Esophagus squamous epithelium (tissue), 5 donors: ENCODE measurements around the gene PRMT2. TPM values are rescaled to one million over a fixed set of nuclear protein-coding genes. Genes with fewer than 3 reads are reported as not detected.

Experiments
- DNase-seq: peaks from one replicate; lab custom pipeline; 2025; lab: John Stamatoyannopoulos, UW
- H3K27ac ChIP-seq, 4 donors: fragments of 200-600 bp; sonication (generic); one replicate each; pipeline ENCODE4 v1.5.1; 2016 to 2019; ENCODE audit warnings: mild to moderate bottlenecking in 1 of 4
- H3K27me3 ChIP-seq, 4 donors: fragments of 200-600 bp; sonication (generic); 1 replicate in 3 of 4; 2 replicates in 1 of 4; pipeline versions ENCODE4 v1.5.1 to v1.6.0; 2017 to 2021; ENCODE audit warnings: antibody characterized with exemption in 1 of 4
- H3K36me3 ChIP-seq, 3 donors: fragments of 200-600 bp; sonication (generic); one replicate each; pipeline ENCODE4 v1.5.1; 2016 to 2019
- H3K4me1 ChIP-seq, 3 donors: fragments of 200-600 bp; sonication (generic); one replicate each; pipeline ENCODE4 v1.5.1; 2017 to 2019
- H3K4me3 ChIP-seq, 4 donors: fragments of 200-600 bp; sonication (generic); 1 replicate in 3 of 4; 2 replicates in 1 of 4; pipeline ENCODE4 v1.5.1; 2016 to 2019; ENCODE audit warnings: mild to moderate bottlenecking in 2 of 4, moderate library complexity in 1 of 4
- H3K9me3 ChIP-seq, 3 donors: fragments of 200-600 bp; sonication (generic); one replicate each; pipeline ENCODE4 v1.5.1; 2016 to 2019
- CTCF ChIP-seq, 6 experiments: fragments of 450-650 bp in 4 of 6; fragments of 200-600 bp in 2 of 6; sonication (generic) in 2 of 6; IDR thresholded peaks; one replicate each; pipeline ENCODE4 v1.5.1; 2016 to 2019; ENCODE audit warnings: antibody characterized with exemption in 6 of 6, mild to moderate bottlenecking in 4 of 6, moderate library complexity in 4 of 6
- POLR2A ChIP-seq, 4 donors: fragments of 450-650 bp; IDR thresholded peaks; one replicate each; pipeline ENCODE4 v1.6.1; 2017; ENCODE audit warnings: antibody characterized with exemption in 4 of 4, mild to moderate bottlenecking in 4 of 4, moderate library complexity in 3 of 4
- WGBS, 2 donors: methylation state at CpG; one replicate each; pipeline ENCODE4 v1.1.5; 2018; 5-methylcytosine and 5-hydroxymethylcytosine counted together
- intact Hi-C: fragments of 100-400 bp; cut with DNase I; formaldehyde crosslinking; loops from one replicate; pipeline ENCODE4 v1.15.0; 2022
- total RNA-seq, 4 donors: library from RNA; depleted of rRNA; stranded (reverse); fragments of >200 nt; gene quantifications; one replicate each; pipeline ENCODE4 v1.1.0, GENCODE V29; 2016
- donor health status: DM: yes; HTN: yes; CAD: no.

Gene PRMT2
- total RNA-seq, 4 donors from 2014 or later: 72.3 to 125 (median 101) TPM

DNA sequence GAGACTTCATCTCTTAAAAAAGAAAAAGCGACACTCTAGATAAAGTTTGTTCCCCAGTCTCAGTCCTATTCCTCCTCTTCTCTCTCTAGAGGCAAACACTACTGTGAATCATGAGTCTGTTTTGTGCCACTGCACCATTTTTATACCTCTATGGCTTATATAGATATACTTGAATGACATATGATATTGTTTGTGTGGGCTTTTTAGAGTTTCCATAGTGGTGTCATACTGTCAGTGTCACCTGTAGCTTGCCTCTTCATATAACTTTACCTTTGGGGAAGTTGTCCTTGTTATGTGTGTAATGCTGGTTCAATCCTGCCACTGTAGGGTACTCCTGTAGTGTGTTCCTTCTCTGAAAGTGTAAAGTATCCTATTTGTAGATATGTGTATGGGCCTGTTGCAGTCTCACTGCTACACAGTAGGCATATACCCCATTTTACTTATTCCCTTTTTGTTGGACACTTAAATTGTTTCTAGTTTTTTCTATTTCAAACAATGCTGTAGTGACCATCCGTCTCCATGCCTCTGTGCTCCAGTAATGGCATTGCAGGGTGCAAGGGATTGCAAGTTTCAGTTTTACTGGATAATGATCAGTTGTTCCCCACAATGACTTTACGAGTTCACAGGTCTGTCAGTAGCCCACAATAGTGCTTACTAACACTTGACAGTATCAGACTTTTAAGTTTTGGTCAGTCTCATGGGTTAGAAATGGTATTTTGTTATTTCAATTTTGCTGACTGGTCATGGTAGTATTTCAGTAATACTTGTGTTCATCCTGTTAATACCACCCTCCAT, 2.7 kb downstream of the PRMT2 start:
- Histone ChIP-seq H3K9me3 (no peaks in the 10 kb centered on the region), H3K27ac (peak overlapping the region in 2 of 4 donors; percentile 98 to 100), H3K4me3 (peak overlapping the region in 2 of 4 donors; percentile 12 to 23), H3K27me3 (no peaks in the 10 kb centered on the region), H3K4me1 (peaks cover 12 to 74% (median 29%) of the 10 kb centered on the region in 3 donors), H3K36me3 (peaks cover 0 to 33% (median 0%) of the 10 kb centered on the region in 3 donors)
- TF ChIP-seq POLR2A (IDR thresholded peaks at IDR 0.05): no peak
- no peak for DNase-seq
- 29 to 63% methylated on average over 3 of the region's 3 CpGs for WGBS, 2 donors
- intact Hi-C loops: no loop called here

- H3K27ac ChIP-seq: peak overlapping the region in 1 of 4 donors; percentile 3
- H3K36me3 ChIP-seq: peaks cover 0 to 49% (median 11%) of the 10 kb centered on the region in 3 donors
- TF ChIP-seq CTCF (IDR thresholded peaks at IDR 0.05) (peak in 5 of 6 experiments; percentile 8 to 59 (median 50)), POLR2A (IDR thresholded peaks at IDR 0.05) (no peak)
- H3K4me3 ChIP-seq: no peak overlapping the region
- WGBS, 2 donors: 79 to 84% methylated on average over 8 of the region's 8 CpGs
- no peak for DNase-seq
- H3K27me3 ChIP-seq: no peaks in the 10 kb centered on the region
- H3K9me3 ChIP-seq: no peaks in the 10 kb centered on the region
- intact Hi-C loops: no loop called here
- peaks cover 12 to 61% (median 29%) of the 10 kb centered on the region in 3 donors for H3K4me1 ChIP-seq
These were observed 4.3 kb downstream of the PRMT2 start for GRCh38 chr21:46639489-46640386.

DNA sequence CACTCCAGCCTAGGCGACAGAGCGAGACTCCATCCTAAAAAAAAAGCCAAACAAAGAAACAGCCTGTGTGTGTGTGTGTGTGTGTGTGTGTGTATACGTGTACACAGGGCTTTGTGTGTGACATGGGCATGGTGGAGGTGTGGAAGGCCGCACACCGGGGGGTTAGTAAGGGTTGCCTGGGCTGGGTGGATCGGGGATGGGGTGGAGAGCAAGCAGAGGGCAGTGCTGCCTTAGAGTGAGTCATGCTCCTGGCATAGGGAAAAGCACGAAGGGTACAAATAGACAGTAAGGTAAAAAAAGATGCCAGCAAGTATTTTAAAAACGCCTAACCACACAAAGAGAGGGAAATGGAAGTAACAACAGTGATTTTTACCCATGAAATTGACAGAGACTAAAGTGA, 6.2 kb downstream of the PRMT2 start:
- WGBS, 2 donors: 60 to 67% methylated on average over 8 of the region's 8 CpGs
- Histone ChIP-seq H3K36me3 (peaks cover 0 to 68% (median 13%) of the 10 kb centered on the region in 3 donors), H3K4me3 (no peak overlapping the region), H3K27ac (no peak overlapping the region), H3K4me1 (peaks cover 6 to 48% (median 23%) of the 10 kb centered on the region in 3 donors), H3K9me3 (no peaks in the 10 kb centered on the region), H3K27me3 (no peaks in the 10 kb centered on the region)
- intact Hi-C loops: no loop called here
- TF ChIP-seq CTCF (IDR thresholded peaks at IDR 0.05) (no peak), POLR2A (IDR thresholded peaks at IDR 0.05) (no peak)
- no peak for DNase-seq

DNA sequence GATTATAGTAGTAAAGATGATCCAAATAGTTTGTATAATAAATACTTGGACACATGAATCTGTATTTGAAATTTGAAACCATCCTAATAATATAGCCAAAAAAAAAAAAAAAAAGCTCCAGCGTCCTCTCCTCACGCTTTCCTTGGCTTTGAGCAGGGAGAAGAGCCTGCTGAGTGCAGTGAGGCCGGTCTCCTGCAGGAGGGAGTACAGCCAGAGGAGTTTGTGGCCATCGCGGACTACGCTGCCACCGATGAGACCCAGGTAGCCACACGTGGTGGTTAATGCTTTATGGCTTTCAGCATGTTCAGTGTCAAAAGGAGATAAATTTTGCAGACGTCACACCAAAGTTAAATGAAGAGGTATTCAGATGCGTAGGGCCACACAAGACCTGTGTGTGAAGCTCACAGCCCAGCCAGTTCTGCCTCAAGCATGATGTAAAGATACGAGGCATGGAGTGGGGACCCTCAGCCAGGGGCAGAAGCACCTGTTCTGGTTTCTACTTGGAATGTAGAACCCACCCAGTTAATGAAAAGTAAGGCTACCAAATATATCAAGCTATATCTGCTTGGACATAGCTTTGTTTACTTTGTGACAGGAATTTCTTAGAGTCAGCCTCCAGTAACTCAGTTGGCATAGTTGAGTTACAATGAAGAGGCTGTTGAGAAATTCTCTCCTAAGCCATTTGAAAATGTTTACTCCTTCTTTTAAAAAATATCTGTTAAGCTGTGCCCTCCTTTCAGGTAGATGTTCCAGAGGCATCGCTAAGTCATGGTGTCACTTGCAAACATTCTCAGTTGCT, 8.1 kb downstream of the PRMT2 start:
- Histone ChIP-seq H3K9me3 (no peaks in the 10 kb centered on the region), H3K4me1 (peaks cover 0 to 29% (median 6%) of the 10 kb centered on the region in 3 donors), H3K27me3 (no peaks in the 10 kb centered on the region), H3K4me3 (no peak overlapping the region), H3K36me3 (peaks cover 5 to 83% (median 15%) of the 10 kb centered on the region in 3 donors), H3K27ac (no peak overlapping the region)
- 78 to 91% methylated on average over 12 of the region's 12 CpGs for WGBS, 2 donors
- no peak for TF ChIP-seq POLR2A (IDR thresholded peaks at IDR 0.05)
- TF ChIP-seq CTCF (IDR thresholded peaks at IDR 0.05): no peak
- intact Hi-C loops: no loop called here
- no peak for DNase-seq

DNA sequence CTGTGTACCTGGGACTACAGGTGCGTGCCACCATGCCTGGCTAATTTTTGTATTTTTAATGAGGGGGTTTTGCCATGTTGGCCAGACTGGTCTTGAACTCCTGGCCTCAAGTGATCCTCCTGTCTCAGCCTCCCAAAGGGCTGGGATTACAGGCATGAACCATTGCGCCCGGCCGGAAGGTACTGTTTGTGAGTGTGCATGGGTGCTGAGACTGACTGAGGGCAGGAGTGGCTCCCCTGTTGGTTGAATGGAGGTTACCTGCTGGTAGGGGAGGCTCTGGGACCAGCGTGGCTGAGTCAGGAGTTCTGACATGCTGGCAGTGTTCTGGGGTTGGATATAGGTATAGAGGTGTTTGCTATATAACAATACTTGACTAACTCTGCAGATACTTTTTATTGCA, 10.4 kb downstream of the PRMT2 start:
- intact Hi-C loops: no loop called here
- H3K9me3 ChIP-seq: no peaks in the 10 kb centered on the region
- no peak overlapping the region for H3K27ac ChIP-seq
- TF ChIP-seq POLR2A (IDR thresholded peaks at IDR 0.05) (no peak), CTCF (IDR thresholded peaks at IDR 0.05) (no peak)
- no peak for DNase-seq
- no peak overlapping the region for H3K4me3 ChIP-seq
- H3K36me3 ChIP-seq: peaks cover 21 to 100% (median 37%) of the 10 kb centered on the region in 3 donors
- WGBS, 2 donors: 93 to 94% methylated on average over 2 of the region's 5 CpGs
- H3K4me1 ChIP-seq: peaks cover 0 to 13% (median 0%) of the 10 kb centered on the region in 3 donors
- no peaks in the 10 kb centered on the region for H3K27me3 ChIP-seq
